ENCODE results near the gene RPA4. TPM values are rescaled to one million over a fixed set of nuclear protein-coding genes. Genes with fewer than 3 reads are reported as not detected.
A peak's percentile ranks its signal among the peaks of the same experiment; 100 is the strongest.

Gene RPA4
- total and polyA plus RNA-seq, 8 donors, result 0.15 to 12.2 (median 4.8) TPM; not detected in 3

- WGBS, 5 donors, result 79 to 90% (median 89%) methylated on average over 2 of the region's 2 CpGs
- no peaks in the 10 kb centered on the region for H3K36me3 ChIP-seq
- intact Hi-C loops (cut with DNase I; ENCODE audit: low total_unique reads), result no loop called here
Measured at GRCh38 chrX:96906741-96907140, 23.0 kb downstream of the RPA4 start.

GRCh38 chrX:96907516-96908272, 24.0 kb downstream of the RPA4 start:
- 57 to 65% (median 58%) methylated on average over 3 of the region's 3 CpGs for WGBS, 5 donors
- Histone ChIP-seq H3K27ac (no peak overlapping the region), H3K4me1 (no peaks in the 10 kb centered on the region), H3K27me3 (no peaks in the 10 kb centered on the region), H3K4me3 (no peak overlapping the region), H3K9me3 (no peaks in the 10 kb centered on the region), H3K36me3 (no peaks in the 10 kb centered on the region)
- TF ChIP-seq POLR2A (IDR thresholded peaks at IDR 0.05) (no peak), POLR2AphosphoS5 (IDR thresholded peaks at IDR 0.05) (no peak), CTCF (IDR thresholded peaks at IDR 0.05) (no peak), EP300 (IDR thresholded peaks at IDR 0.05) (no peak)
- intact Hi-C loops (cut with DNase I; ENCODE audit: low total_unique reads), result no loop called here
- DNase-seq, result peak in 1 of 2 donors; percentile 7

More at GRCh38 chrX:96906741-96907140, 23.0 kb downstream of the RPA4 start:
- Histone ChIP-seq H3K4me1 (no peaks in the 10 kb centered on the region), H3K27me3 (no peaks in the 10 kb centered on the region), H3K27ac (no peak overlapping the region), H3K9me3 (no peaks in the 10 kb centered on the region), H3K4me3 (no peak overlapping the region)
- DNase-seq, result peak in 1 of 2 donors; percentile 9
- TF ChIP-seq POLR2A (IDR thresholded peaks at IDR 0.05) (no peak), POLR2AphosphoS5 (IDR thresholded peaks at IDR 0.05) (no peak), EP300 (IDR thresholded peaks at IDR 0.05) (no peak), CTCF (IDR thresholded peaks at IDR 0.05) (no peak)

- Histone ChIP-seq H3K4me1 (no peaks in the 10 kb centered on the region), H3K4me3 (no peak overlapping the region), H3K9me3 (no peaks in the 10 kb centered on the region), H3K27me3 (no peaks in the 10 kb centered on the region), H3K36me3 (no peaks in the 10 kb centered on the region), H3K27ac (no peak overlapping the region)
- WGBS, 5 donors, result 70 to 90% (median 83%) methylated on average over 5 of the region's 5 CpGs
- DNase-seq, result peak in 1 of 2 donors; percentile 13
- TF ChIP-seq EP300 (IDR thresholded peaks at IDR 0.05), result no peak
- no peak for TF ChIP-seq POLR2AphosphoS5 (IDR thresholded peaks at IDR 0.05)
- no peak for TF ChIP-seq POLR2A (IDR thresholded peaks at IDR 0.05)
- no peak for TF ChIP-seq CTCF (IDR thresholded peaks at IDR 0.05)
- intact Hi-C loops (cut with DNase I; ENCODE audit: low total_unique reads), result no loop called here
Measured at GRCh38 chrX:96909291-96909690, 25.6 kb downstream of the RPA4 start.

- WGBS, 5 donors, result 71 to 94% (median 86%) methylated on average over 2 of the region's 2 CpGs
- Histone ChIP-seq H3K27me3 (no peaks in the 10 kb centered on the region), H3K4me3 (no peak overlapping the region), H3K9me3 (no peaks in the 10 kb centered on the region), H3K27ac (no peak overlapping the region), H3K36me3 (no peaks in the 10 kb centered on the region), H3K4me1 (no peaks in the 10 kb centered on the region)
- intact Hi-C loops (cut with DNase I; ENCODE audit: low total_unique reads), result no loop called here
- TF ChIP-seq EP300 (IDR thresholded peaks at IDR 0.05) (no peak), POLR2AphosphoS5 (IDR thresholded peaks at IDR 0.05) (no peak), POLR2A (IDR thresholded peaks at IDR 0.05) (no peak), CTCF (IDR thresholded peaks at IDR 0.05) (no peak)
- DNase-seq, result no peak
Measured at GRCh38 chrX:96918864-96919263, 35.2 kb downstream of the RPA4 start.
